ENCODE measurements around the gene TRPV2.

TRPV2 gene

DNA sequence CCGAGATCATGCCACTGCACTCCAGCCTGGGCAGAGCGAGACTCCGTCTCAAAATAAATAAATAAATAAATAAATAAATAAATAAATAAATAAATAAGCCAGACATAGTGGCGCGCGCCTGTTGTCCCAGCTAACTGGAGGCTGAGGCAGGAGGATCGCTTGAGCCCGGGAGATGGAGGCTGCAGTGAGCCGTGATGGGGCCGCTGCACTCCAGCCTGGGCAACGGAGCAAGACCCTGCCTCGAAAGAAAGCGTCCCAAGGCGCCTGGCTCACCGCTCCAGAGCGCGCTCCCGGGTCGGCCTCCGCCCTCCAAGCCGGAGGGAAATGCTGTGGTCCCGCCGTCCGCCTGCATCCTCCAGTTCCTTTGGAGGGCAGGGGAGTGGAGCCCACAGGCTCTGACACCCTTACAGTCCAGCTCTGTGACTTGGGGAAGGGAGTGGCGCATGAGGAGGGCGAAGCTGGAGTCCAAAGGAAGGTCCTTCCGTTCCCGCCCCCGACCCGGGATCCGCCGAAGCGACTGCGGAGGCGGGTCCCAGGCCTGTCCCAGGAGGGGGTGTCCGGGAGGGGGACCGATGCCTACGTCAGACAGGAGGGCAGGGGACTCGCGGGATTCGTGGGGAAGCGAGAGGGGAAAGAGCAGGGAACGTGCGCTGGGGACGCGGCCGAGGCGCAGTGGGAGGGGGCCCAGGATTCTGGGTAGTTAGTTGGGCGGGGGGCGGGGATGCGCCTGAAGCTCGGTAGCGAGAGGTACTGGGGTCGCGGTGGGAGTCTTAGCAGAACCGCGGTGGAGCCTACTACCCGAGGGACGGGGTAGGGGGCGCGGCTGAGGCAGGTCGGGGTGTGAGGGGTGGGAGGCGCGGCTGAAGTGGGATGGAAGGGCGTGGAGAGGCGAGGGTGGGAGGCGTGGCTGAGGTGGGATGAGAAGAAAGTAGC, 8.4 kb upstream of the TRPV2 start:
- DNase-seq, result peak; percentile 71

GRCh38 chr17:16407911-16408588, 7.3 kb upstream of the TRPV2 start:
- no peak for DNase-seq

DNA sequence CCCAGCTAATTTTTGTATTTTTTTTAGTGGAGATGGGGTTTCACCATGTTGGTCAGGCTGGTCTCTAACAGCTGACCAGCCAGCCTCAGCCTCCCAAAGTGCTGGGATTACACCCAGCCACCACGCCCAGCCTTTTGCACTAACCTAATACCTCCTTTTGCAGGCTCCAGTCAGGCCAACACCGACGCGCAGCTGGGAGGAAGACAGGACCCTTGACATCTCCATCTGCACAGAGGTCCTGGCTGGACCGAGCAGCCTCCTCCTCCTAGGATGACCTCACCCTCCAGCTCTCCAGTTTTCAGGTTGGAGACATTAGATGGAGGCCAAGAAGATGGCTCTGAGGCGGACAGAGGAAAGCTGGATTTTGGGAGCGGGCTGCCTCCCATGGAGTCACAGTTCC, 2.0 kb downstream of the TRPV2 start:
- DNase-seq, result no peak

GRCh38 chr17:16417896-16418684, 2.7 kb downstream of the TRPV2 start:
- DNase-seq, result no peak

DNA sequence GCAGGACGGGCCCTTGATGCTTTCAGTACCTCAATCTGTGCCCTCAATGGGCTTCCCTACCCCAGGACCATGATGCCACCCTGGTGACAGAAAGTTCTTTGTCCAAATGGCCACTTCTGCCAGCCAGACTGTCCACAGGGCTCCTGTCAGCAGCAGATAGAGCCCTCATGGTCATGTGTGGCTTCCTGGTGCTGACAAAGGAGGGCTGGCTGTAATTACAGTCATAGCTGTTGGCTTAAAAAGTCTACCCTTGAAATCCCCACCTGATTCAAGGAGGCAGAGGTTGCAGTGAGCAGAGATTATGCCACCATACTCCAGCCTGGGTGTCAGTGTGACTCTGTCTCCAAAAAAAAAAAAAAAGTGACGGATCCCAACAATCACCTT, 3.3 kb downstream of the TRPV2 start:
- DNase-seq, result no peak

DNA sequence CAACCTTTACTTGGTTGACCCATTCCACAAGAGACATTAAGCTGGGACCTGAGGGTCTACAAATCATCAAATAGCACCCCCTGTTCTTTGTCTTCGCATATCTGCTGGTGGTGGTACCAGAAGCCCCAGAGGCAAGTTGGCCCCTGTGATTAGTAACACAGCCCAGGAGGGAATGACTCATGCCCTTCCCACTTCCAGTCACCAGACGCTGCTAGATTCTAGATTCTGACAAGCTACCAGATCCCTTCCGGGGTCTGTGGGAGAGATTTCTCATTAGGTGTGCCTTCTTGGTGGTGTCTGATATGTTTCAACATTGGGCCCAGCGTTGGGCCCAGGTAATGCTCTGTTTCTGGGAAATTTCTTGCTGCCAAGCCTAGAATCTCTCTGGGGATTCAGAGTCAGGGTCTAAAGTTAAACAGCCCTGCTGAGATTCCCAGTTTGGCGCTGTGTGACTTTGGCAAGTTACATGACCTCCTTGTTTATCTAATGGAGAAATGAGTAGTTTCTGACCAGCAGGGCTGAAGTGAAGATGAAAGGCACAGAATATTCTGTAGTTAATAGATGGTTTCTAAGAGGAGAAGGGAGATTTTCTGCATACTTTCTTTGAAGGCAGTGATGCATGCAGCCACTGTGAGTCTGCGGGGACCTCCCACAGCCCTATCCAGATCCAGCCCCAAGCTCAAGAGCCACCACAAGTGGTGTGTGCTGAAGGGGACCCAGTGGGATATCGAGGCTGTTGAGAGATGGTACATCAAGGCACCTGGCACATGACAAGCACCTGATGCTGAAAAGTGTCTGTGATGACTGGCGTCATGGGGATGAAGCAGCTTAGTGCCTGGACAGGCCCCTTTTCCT, 3.9 kb downstream of the TRPV2 start:
- DNase-seq, result no peak

- no peak for DNase-seq
These were observed 4.5 kb downstream of the TRPV2 start for GRCh38 chr17:16419929-16420271.

DNA sequence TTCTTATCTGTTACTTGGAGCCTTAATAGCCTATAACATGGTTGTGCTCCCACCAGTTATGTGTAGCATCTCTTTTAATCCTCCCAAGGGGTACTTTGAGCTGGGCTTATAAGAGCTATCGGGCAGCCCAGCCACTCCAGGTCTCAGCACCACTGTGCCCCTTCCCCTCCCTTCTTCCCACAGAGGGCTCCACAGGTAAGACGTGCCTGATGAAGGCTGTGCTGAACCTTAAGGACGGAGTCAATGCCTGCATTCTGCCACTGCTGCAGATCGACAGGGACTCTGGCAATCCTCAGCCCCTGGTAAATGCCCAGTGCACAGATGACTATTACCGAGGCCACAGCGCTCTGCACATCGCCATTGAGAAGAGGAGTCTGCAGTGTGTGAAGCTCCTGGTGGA, 7.0 kb downstream of the TRPV2 start:
- DNase-seq, result no peak

- DNase-seq, result no peak
These were observed 8.0 kb downstream of the TRPV2 start for GRCh38 chr17:16423226-16423872.

DNA sequence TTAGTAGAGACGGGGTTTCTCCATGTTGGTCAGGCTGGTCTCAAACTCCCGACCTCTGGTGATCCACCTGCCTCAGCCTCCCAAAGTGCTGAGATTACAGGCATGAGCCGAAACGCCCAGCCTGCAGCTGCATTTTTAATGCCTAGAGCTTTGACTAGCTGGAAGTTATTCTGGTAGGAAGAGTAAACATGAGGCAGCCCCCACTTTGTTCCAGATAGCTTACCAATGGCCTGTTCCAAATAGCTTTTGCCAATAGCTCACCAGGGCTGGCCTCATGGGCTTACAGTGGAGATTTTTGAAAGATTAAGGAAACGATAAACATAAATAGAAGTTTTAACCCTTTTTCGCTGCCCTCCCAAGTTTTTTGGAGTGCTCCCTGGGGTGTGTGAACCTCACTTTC, 9.8 kb downstream of the TRPV2 start:
- DNase-seq, result no peak

DNA sequence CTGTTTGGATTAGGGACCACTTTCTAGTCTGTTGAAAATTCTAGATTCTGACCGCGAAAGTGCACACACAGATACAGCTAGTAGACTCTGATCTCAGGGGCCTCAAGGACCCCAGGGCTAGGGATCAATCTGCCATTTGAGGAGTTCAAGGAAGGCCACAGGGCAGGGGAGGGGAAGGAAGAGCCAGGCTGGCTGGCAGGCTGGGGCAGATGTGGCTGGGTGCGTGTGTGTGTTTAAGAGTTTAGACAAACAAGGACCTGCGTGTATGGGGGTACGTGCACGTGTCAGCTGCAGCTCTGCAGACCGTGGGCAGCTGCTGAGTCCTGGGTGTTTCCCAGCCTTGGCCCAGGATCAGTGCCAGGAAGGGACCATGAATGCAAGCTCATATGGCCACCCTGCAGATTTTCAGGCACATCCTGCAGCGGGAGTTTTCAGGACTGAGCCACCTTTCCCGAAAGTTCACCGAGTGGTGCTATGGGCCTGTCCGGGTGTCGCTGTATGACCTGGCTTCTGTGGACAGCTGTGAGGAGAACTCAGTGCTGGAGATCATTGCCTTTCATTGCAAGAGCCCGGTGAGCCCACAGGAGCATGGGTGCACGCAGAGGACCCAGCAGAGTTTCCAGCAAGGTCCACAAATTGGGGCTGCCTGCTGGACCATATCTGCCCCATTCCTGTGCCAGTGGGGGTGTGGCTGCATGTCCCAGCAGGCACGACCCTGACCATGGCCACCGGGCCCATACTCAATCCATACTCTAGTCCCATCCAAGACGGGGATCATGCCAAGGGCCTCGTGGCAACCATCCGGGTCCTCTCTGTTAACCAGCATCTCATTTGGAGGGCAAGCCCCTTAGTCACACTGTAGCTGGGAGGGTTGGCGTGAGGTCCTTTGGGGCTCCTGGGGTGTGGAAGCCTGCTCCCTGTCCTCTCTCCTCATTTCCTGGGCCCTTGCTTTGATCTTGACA, 10.6 kb downstream of the TRPV2 start:
- DNase-seq, result no peak

DNA sequence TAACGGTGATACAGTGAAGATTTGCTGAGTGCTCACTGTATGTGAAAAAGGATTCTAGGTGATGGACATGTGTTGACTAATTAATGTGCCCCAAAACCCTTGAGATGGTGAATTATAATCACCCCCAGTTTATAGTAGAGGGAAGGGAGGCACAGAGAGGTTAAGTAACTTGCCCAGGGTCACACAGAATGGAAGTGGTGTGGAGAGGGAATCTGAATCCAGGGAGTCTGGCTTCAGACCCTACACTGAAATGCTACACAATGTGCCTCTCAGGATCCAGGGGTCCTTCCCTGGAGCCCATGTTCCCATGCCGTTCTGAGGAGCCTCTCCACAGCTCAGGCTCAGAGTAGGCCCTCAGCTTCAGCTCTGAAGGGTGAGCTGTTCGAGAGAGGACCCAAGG, 11.6 kb downstream of the TRPV2 start:
- no peak for DNase-seq

DNA sequence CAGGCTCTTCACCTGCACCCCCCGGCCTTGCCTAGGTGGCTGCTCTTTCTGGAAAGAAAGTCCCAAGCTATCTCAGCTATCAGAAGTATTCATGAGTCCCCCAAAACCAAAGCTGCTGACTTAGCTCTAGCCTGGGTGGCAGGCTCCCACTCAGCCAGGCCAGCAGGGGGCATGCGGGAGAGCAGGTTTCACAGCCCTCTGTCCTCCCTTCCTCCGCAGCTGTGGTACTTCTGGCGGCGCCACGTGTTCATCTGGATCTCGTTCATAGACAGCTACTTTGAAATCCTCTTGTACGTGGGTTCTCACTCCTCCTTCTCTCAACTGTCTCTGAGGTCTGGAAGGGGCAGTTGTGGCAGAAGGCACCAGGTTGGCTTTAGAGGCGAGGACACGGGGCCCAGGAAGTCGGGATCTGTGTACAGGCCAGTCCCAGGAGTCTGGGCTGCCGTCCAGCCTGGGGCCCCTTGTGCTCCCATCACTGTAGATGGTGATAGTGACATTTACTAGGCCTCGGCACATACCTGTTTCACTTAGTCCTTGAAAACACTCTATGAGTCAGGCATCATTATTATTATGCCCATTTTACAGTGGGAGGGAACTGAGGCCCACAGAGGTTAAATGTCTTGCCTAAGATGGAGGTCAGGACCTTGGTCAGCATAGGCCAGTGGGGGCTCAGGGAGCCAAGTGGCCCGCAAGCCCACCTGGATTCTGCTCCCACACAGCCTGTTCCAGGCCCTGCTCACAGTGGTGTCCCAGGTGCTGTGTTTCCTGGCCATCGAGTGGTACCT, 12.9 kb downstream of the TRPV2 start:
- DNase-seq, result no peak

DNA sequence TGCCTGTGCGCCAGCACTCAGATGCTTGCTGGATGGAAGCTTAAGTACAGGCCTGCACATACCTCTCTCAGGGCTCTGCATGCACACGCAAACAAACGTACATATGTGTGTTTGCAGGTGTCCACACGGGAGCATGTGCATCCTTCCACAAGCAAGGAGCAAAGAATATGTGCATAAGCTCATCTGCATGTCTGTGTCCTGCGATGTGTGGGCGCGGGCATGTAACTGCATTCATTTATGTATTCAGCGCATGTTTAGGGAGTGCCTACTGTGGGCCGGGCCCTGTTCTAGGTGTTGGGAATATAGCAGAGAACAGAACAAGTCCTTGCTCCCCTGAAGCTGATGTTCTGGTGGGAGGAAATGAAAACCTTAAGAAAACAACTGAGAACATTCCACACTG, 13.7 kb downstream of the TRPV2 start:
- DNase-seq, result no peak

- DNase-seq, result no peak
These were observed 15.3 kb downstream of the TRPV2 start for GRCh38 chr17:16430650-16431049.

- no peak for DNase-seq
These were observed 16.6 kb downstream of the TRPV2 start for GRCh38 chr17:16432017-16432416.

DNA sequence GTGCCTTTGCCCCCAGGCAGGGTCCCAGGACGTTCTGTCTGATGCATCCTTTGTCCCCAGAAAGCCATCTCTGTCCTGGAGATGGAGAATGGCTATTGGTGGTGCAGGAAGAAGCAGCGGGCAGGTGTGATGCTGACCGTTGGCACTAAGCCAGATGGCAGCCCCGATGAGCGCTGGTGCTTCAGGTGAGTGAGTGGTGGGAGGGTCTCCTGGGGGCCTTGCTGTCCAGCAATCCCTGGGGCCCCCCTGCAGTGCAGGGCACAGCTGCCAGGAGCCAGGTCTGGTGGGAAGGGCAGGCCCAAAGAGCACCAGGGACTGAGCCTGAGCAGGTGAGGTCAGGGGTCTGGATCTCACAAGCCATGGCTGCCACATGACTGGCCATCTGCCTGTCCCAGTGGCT, 18.1 kb downstream of the TRPV2 start:
- DNase-seq, result no peak

GRCh38 chr17:16434662-16435061, 19.3 kb downstream of the TRPV2 start:
- DNase-seq, result no peak

DNA sequence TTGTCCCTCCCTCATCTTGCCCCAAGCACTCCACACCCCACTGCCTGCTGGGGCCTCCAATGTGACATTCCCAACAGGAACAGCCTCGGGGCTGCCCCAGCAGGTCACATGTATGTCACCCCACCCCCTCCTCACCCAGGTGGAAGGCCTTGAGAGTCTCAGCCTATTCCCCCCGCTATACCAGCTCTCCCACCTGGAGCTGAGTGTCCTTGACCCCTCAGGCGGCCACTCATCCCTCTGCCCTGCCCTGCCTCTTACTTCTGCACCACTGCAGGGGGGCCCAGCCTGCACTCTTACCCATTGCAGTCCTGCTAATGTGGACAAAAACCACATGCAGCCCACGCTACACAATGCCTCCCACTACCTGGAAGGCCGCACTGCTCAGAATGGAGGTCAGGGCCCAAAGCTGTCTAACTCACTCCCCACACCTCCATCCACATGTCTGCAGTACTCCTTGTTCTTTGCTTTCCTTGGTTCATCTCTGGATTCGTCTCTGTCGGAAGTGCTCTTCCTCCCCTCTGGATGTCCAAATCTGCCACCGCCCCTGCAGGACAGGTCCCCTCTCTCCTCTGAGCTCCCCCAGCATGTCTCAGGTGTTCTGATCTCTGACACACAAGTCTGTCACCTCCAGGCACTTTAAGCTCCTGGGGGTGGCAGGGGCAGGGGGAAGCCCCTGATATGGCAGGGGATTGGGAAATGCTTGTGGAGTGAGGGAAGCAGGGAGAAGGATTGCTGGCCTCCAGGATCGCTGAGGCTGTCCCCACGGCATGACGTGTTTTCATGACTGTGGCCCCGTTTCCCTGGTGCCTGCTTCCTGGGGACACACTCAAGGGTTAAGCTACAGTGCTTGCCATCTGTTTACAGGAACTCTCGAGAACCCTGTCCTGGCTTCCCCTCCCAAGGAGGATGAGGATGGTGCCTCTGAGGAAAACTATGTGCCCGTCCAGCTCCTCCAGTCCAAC, 20.8 kb downstream of the TRPV2 start:
- DNase-seq, result no peak

Measured in right forelimb (tissue), 1 donor.